GM12865 (cell line): ENCODE results near the gene NACC2.

Source experiments
- DNase-seq: peaks from one replicate; pipeline ENCODE4 v3.0.0; 2010; ENCODE audit warnings: low read depth
- H3K4me3 ChIP-seq: 2 replicates; pipeline ENCODE4 v1.5.1; 2011; ENCODE audit warnings: mild to moderate bottlenecking, low read depth, low read length, control low read depth
- TF ChIP-seq, protein P1 (sequence below): IDR thresholded peaks from 2 replicates; pipeline ENCODE4 v1.5.1; 2011; ENCODE audit warnings: low read length, control low read depth, low read depth, inconsistent platforms; ENCODE audit not compliant: insufficient read depth; ENCODE audit errors: missing control alignments

NACC2 gene

DNA sequence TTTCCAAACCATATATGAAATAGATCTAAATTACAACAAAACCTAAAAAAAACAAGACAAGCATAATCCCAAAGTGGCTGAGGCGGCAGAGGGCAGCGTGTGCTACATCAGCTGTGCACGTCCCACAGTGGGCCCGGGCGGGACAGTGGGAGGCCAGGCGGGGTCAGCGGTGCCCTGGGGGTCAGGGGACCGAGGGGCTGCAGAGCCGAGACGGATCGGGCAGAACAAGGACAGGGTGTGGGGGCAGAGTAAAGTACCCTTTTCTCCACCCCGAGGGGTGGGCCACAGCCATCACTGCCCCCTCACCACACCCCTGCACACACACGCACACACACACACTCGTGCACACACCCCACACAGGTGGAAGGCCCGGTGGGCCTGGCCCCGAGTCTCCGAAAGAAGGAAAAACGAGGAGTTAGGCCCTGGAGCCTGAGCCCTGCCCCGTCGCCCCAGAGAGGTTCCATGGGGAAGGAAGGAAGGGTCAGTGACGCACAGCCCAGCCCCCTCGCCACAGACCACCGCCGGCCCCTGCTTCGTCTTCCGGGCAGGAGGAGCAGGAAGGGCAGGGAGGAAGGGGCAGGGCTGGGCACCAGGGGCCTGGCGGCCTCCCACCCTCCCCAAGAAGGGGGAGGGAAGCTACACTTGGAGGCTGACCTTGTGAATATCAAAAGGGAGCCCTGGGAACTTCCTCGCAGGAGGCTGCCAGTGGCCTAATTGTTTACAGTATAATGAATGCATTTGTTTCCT, 84.3 kb downstream of the NACC2 start:
- TF ChIP-seq, protein P1, sequence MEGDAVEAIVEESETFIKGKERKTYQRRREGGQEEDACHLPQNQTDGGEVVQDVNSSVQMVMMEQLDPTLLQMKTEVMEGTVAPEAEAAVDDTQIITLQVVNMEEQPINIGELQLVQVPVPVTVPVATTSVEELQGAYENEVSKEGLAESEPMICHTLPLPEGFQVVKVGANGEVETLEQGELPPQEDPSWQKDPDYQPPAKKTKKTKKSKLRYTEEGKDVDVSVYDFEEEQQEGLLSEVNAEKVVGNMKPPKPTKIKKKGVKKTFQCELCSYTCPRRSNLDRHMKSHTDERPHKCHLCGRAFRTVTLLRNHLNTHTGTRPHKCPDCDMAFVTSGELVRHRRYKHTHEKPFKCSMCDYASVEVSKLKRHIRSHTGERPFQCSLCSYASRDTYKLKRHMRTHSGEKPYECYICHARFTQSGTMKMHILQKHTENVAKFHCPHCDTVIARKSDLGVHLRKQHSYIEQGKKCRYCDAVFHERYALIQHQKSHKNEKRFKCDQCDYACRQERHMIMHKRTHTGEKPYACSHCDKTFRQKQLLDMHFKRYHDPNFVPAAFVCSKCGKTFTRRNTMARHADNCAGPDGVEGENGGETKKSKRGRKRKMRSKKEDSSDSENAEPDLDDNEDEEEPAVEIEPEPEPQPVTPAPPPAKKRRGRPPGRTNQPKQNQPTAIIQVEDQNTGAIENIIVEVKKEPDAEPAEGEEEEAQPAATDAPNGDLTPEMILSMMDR: no peak
- no peak for DNase-seq
- no peak overlapping the region for H3K4me3 ChIP-seq

DNA sequence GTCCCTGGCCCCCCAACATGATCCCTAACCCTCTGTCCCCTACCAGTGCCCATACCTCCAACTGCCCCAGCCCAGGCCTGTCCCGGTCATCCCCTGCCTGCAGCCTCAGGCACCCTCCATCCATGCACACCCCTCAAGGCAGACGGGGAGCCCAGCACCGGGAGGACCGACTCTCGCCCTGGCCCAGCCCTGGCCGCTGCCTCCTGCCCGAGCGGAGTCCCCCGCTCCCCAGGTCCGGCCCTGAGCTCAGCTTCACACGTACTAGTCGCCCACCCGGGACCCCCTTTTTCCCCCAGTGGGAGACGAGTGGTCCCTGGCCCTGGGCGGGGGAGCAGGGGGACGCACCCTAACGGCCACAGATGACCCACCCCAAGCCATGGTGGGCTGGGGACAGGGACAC, 84.9 kb downstream of the NACC2 start:
- DNase-seq: no peak
- no peak overlapping the region for H3K4me3 ChIP-seq
- TF ChIP-seq, protein P1: no peak

DNA sequence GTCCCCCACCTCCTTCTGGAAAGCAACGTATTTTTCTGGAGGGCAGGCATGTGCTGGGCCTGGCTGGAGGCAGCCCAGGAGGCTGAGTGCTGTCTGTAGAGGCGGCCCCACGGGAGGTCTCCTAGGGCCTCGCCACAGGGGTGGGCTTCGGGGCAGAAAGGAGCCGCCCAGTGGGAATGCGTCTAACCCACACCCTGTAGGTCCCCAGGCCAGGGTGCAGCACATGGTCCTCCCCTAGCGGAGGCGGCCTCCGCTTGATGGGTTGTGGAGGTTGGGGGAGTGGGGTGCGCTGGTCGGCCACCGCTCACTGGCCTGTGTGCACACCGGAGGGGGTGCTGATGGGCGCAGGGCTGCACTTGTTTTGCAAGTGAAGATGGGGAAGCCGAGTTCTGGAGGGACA, 85.6 kb downstream of the NACC2 start:
- no peak overlapping the region for H3K4me3 ChIP-seq
- TF ChIP-seq, protein P1: no peak
- no peak for DNase-seq

DNA sequence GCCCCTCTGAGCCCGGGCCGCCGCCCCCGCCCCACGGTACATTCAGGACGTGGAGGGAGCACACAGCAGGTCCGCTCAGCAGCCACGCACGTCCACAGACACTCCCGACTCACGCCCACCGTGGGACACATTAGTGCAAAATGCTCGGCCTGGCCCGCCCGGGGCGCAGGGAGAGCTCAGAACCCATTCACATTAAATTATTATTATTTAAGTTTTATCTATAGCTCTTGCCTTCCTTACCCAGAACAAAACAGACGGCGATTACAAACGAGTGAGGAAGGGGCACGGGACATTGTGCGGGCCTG, 86.4 kb downstream of the NACC2 start:
- TF ChIP-seq, protein P1: no peak
- no peak for DNase-seq
- no peak overlapping the region for H3K4me3 ChIP-seq

DNA sequence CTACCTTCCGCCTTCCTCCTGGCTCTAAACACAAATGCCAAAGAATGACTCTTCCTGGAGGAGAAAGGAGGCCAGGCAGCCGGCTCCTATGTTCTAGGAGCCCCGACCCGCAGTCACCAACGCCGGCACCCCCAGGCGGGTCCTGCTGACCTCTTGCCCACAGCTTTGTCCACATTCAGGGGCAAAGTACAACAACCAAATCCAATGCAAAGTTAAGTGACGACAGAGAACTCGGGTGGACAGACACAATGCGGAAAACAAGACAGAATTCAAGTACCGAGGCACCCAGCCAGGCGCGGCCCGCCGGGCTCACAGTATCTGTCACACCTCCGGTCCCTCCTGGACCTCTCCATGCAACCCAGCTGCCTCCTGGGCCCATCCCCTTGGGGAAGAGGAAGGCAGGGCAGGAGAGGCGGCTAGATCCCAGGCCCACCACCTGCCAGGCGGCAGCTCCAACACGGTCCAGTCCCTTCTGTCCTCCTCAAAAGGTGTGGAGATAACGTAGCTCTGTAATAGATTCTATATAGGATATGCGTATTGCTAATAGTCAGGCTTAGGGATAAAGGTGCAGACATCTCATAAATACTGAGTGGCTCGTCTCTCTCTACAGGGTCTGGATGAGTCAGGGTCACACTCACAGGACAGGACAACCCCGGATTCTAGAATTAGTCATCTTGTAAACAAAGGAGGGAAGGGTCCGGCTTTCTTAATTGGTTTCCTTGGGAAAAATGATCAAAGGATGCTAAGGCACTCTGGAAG, 87.0 kb downstream of the NACC2 start:
- DNase-seq: no peak
- H3K4me3 ChIP-seq: no peak overlapping the region
- TF ChIP-seq, protein P1: no peak

DNA sequence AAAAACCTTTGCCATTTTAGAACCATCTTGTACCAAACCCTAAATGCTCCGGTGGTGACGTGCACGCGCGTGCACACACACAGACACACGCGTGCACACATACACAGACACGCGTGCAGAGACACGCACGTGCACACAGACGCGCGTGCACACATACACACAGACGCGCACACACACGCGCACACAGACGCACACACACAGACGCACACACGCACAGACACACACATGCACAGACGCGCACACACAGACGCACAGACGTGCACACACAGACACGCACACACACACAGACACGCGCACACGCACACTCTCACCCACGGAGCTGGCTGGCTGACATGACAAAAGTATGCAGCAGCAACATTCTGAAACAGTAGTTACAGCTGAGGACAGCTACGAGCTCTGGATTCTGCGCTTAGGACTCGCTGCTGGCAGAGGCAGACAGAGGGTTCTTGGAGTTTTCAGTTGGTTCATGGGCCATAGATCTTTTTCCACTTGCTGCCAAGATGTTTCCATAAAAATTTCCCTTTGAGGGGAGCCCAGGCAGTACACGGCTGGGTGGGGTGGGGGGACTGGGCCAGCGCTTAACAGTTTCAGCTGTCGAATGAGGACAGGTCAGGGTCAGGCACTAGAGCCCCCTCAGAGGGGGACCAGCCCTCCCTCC, 87.7 kb downstream of the NACC2 start:
- TF ChIP-seq, protein P1: no peak
- H3K4me3 ChIP-seq: no peak overlapping the region

DNA sequence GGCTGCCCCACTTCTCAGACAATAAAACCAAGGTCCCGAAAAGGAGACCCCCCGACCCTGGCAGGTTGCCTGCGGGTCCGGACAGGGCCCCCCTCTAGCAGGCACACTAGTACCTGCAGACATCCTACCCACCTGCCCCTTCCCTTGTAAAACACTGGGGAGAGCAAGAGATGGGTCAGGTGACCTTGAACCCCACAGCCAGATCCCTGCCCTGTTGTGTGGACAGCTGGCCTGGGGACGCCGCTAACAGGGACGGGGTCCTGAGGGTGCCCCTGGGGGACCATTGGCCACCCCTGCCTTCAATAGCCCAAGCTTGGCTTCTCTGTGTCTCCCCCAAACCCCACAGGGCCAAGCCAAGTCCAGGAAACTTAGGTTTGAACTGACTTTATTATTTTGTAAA, 88.9 kb downstream of the NACC2 start:
- TF ChIP-seq, protein P1: no peak
- no peak overlapping the region for H3K4me3 ChIP-seq
- DNase-seq: no peak

More for the DNA sequence above, 87.7 kb downstream of the NACC2 start:
- no peak for DNase-seq
